SK-N-SH (cell line): ENCODE data around the gene TSPAN31. TPM values are rescaled to one million over a fixed set of nuclear protein-coding genes. Genes with fewer than 3 reads are reported as not detected.

Experiments
- CTCF ChIA-PET: fragments of 300-600, 350-600 bp; formaldehyde crosslinking; extraction: SDS; loops from one replicate; lab custom pipeline; 2021; lab: Yijun Ruan, JAX
- POLR2A ChIA-PET: fragments of 350-600 bp; sonication (Branson Sonifier 250); formaldehyde crosslinking; extraction: SDS; loops from one replicate; lab custom pipeline; 2020; ENCODE audit warnings: antibody characterized with exemption, inconsistent platforms; lab: Yijun Ruan, JAX
- DNase-seq: peaks from one replicate; pipeline ENCODE4 v3.0.0; 2012
- H2AFZ ChIP-seq: fragments of 200-600 bp; sonication (generic); 2 replicates; pipeline ENCODE4 v1.8.1; 2016; ENCODE audit warnings: antibody characterized with exemption, mild to moderate bottlenecking, low read depth
- H3F3A ChIP-seq: fragments of 200-600 bp; sonication (generic); replicated peaks from 2 replicates; pipeline ENCODE3; 2016; ENCODE audit warnings: antibody characterized with exemption, mild to moderate bottlenecking; ENCODE audit not compliant: insufficient read depth
- H3K27ac ChIP-seq, 2 experiments: fragments of 200-500 bp in 1 of 2; fragments of 200-600 bp in 1 of 2; sonication (Bioruptor generic) in 1 of 2; sonication (generic), shearing (Covaris generic) in 1 of 2; 2 replicates each; pipeline versions ENCODE4 v1.5.1 to v1.6.1; 2014 to 2016; ENCODE audit warnings: low read depth in 2 of 2, inconsistent platforms in 1 of 2, low read length in 1 of 2, mild to moderate bottlenecking in 1 of 2, mixed read lengths in 1 of 2
- H3K27me3 ChIP-seq: fragments of 200-600 bp; sonication (generic), shearing (Covaris generic); 2 replicates; pipeline ENCODE4 v1.6.1; 2016; ENCODE audit warnings: mixed run types; ENCODE audit not compliant: insufficient read depth
- H3K36me3 ChIP-seq, 2 experiments: fragments of 200-500 bp in 1 of 2; fragments of 200-600 bp in 1 of 2; sonication (Bioruptor generic) in 1 of 2; sonication (generic) in 1 of 2; replicated peaks in 1 of 2; 2 replicates each; pipeline versions ENCODE3 to v1.5.1; 2014 to 2016; ENCODE audit warnings: low read length in 1 of 2, mild to moderate bottlenecking in 1 of 2; ENCODE audit not compliant: insufficient read depth in 2 of 2, control insufficient read depth in 1 of 2
- H3K4me1 ChIP-seq, 2 experiments: fragments of 200-500 bp in 1 of 2; fragments of 200-600 bp in 1 of 2; sonication (Bioruptor generic) in 1 of 2; sonication (generic), shearing (Covaris generic) in 1 of 2; 2 replicates each; pipeline versions ENCODE4 v1.5.1 to v1.6.1; 2014 to 2016; ENCODE audit warnings: low read depth in 1 of 2, low read length in 1 of 2, mixed run types in 1 of 2; ENCODE audit not compliant: insufficient read depth in 2 of 2, control insufficient read depth in 1 of 2
- H3K4me2 ChIP-seq: fragments of 200-600 bp; sonication (generic), shearing (Covaris generic); 2 replicates; pipeline ENCODE4 v1.6.1; 2017; ENCODE audit warnings: mixed run types
- H3K4me3 ChIP-seq, 2 experiments: fragments of 200-500 bp in 1 of 2; fragments of 200-600 bp in 1 of 2; sonication (Bioruptor generic) in 1 of 2; sonication (generic), shearing (Covaris generic) in 1 of 2; 2 replicates each; pipeline versions ENCODE4 v1.5.1 to v1.8.1; 2014 to 2016; ENCODE audit warnings: low read depth in 2 of 2, inconsistent platforms in 1 of 2, low read length in 1 of 2, mild to moderate bottlenecking in 1 of 2, mixed read lengths in 1 of 2, moderate library complexity in 1 of 2
- H3K79me2 ChIP-seq: fragments of 200-600 bp; sonication (generic); 2 replicates; pipeline ENCODE4 v1.8.1; 2017; ENCODE audit warnings: mild to moderate bottlenecking; ENCODE audit not compliant: insufficient read depth
- H3K9ac ChIP-seq: fragments of 200-600 bp; sonication (generic); 2 replicates; pipeline ENCODE4 v1.6.1; 2017; ENCODE audit warnings: mixed run types
- H3K9me2 ChIP-seq: fragments of 200-600 bp; sonication (generic); 2 replicates; pipeline ENCODE4 v1.6.1; 2017; ENCODE audit warnings: mixed run types
- H3K9me3 ChIP-seq: fragments of 200-600 bp; sonication (generic); 2 replicates; pipeline ENCODE4 v1.6.1; 2017; ENCODE audit warnings: mixed run types, mild to moderate bottlenecking, moderate library complexity
- H4K20me1 ChIP-seq: fragments of 200-600 bp; sonication (generic); 2 replicates; pipeline ENCODE4 v1.6.1; 2017; ENCODE audit warnings: mild to moderate bottlenecking, mixed run types; ENCODE audit not compliant: insufficient read depth
- CHD2 ChIP-seq: fragments of 150-350 bp; IDR thresholded peaks from 2 replicates; pipeline ENCODE4 v1.6.1; 2018; ENCODE audit warnings: low read length; ENCODE audit not compliant: partially characterized antibody
- ELF1 ChIP-seq: IDR thresholded peaks from 2 replicates; pipeline ENCODE4 v1.4.0; 2012
- EP300 ChIP-seq, 2 experiments: IDR thresholded peaks; 2 replicates each; pipeline versions ENCODE4 v1.4.0 to v1.6.1; 2012; ENCODE audit warnings: borderline replicate concordance in 1 of 2, low read depth in 1 of 2, low read length in 1 of 2
- FOXJ3 ChIP-seq: sonication (generic); formaldehyde crosslinking; IDR thresholded peaks from 2 replicates; pipeline ENCODE4 v1.5.1; 2020; ENCODE audit warnings: mild to moderate bottlenecking, missing genetic modification reagents
- GABPA ChIP-seq: IDR thresholded peaks from 2 replicates; pipeline ENCODE4 v1.4.0; 2012; ENCODE audit warnings: low read depth, mild to moderate bottlenecking
- GATA2 ChIP-seq: sonication (generic); formaldehyde crosslinking; IDR thresholded peaks from 2 replicates; pipeline ENCODE4 v1.5.0; 2020; ENCODE audit warnings: mild to moderate bottlenecking, missing genetic modification reagents
- MXI1 ChIP-seq: IDR thresholded peaks from 2 replicates; pipeline ENCODE4 v1.6.1; 2012; ENCODE audit warnings: mild to moderate bottlenecking, low read depth, low read length, improper control_type of control experiment
- RAD21 ChIP-seq: IDR thresholded peaks from 2 replicates; pipeline ENCODE4 v1.6.1; 2012; ENCODE audit warnings: mild to moderate bottlenecking, low read length
- RCOR1 ChIP-seq: fragments of 150-350 bp; IDR thresholded peaks from 2 replicates; pipeline ENCODE4 v1.6.1; 2017; ENCODE audit warnings: antibody characterized with exemption, low read length
- RFX5 ChIP-seq: IDR thresholded peaks from 2 replicates; pipeline ENCODE4 v1.6.1; 2012; ENCODE audit warnings: mild to moderate bottlenecking, improper control_type of control experiment, low read length
- RXRA ChIP-seq: IDR thresholded peaks from 2 replicates; pipeline ENCODE4 v1.4.0; 2012; ENCODE audit warnings: low read depth, mild to moderate bottlenecking, borderline replicate concordance
- SIN3A ChIP-seq: IDR thresholded peaks from 2 replicates; pipeline ENCODE4 v1.6.1; 2012; ENCODE audit warnings: low read depth, mild to moderate bottlenecking, low read length, moderate library complexity, borderline replicate concordance
- TAF1 ChIP-seq: IDR thresholded peaks from 2 replicates; pipeline ENCODE4 v1.6.1; 2012; ENCODE audit warnings: low read depth, mild to moderate bottlenecking, low read length, moderate library complexity, borderline replicate concordance
- TCF12 ChIP-seq: IDR thresholded peaks from 2 replicates; pipeline ENCODE4 v1.4.0; 2012
- USF1 ChIP-seq: IDR thresholded peaks from 2 replicates; pipeline ENCODE4 v1.4.0; 2012; ENCODE audit warnings: low read depth, borderline replicate concordance
- YY1 ChIP-seq: IDR thresholded peaks from 2 replicates; pipeline ENCODE4 v1.4.0; 2012; ENCODE audit warnings: low read depth, mild to moderate bottlenecking
- ZBTB33 ChIP-seq: IDR thresholded peaks from 2 replicates; pipeline ENCODE4 v1.4.0; 2012; ENCODE audit warnings: low read depth, borderline replicate concordance
- WGBS: methylation state at CpG from one replicate; pipeline ENCODE4 v1.1.6; 2017; ENCODE audit warnings: low lambda C conversion rate; 5-methylcytosine and 5-hydroxymethylcytosine counted together
- polyA plus RNA-seq, 3 experiments: library from polyadenylated mRNA; depleted of rRNA; stranded (reverse); fragments of >200 nt; gene quantifications; 2 replicates each; pipeline ENCODE4 v1.2.3, GENCODE V29; 2012
- TF ChIP-seq, protein P1 (sequence below): IDR thresholded peaks from 2 replicates; pipeline ENCODE4 v1.6.1; 2012; ENCODE audit warnings: mild to moderate bottlenecking, low read depth, low read length, moderate library complexity

Gene TSPAN31
- polyA plus RNA-seq, 1 of the 3 experiments (the other 2 are of a cell fraction) = 36.8 TPM

DNA sequence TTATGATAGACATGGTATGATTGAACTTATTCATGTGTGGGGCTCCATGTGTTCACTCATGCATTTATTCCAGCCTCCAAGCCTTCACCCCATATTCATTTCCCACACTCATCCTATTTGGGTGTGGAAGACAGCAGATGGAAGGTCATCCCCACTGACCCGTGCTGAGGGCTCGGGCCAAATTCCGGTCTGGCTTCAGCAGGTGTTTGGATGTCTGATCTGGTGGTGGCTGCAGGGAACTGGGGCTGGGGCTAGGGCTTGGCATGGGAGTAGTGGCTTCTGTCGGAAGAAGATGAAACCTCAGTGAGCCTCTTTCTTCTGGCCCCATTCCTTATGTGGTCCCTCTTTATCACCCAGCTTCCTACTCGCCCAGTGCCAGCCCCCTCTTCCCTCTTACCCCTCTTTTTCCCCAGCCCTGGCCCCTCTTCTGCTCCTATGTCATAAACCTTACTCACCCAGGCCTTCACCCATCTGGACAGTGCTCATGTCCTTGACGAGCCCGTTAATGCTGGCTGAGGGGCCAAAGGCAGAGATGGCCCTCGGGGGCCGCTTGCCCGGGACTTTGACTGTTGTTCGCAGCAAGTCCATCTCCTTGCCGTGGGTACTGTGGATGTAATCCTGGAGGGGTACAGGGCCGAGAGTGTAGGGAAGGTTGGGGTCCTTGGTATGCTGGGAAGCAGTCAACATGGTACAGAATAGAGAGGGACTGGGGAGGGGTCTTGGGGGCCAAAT, 14.3 kb upstream of the TSPAN31 start:
- POLR2A ChIA-PET = interaction anchor here (1.1 to 1.8 kb wide), 2 partner anchors 14 to 37 kb away, joined by 3 to 5 read pairs; partner anchors contain the start of genes OS9 and TSPAN31
- CTCF ChIA-PET = interaction anchor here (0.9 kb wide), 1 partner anchor 98 kb away, joined by 4 read pairs; the partner anchor contains the start of gene B4GALNT1

GRCh38 chr12:57731411-57732080, 13.3 kb upstream of the TSPAN31 start:
- TF ChIP-seq ELF1 (no peak), ZBTB33 (no peak), RCOR1 (no peak), TAF1 (no peak), SIN3A (no peak), RAD21 (no peak), USF1 (no peak), GABPA (no peak), FOXJ3 (CRISPR knock-in tag) (no peak), EP300 (IDR thresholded peaks at IDR 0.05; ENCODE audit: borderline replicate concordance in 1 of 2, low read depth in 1 of 2, low read length in 1 of 2) (no peak), RXRA (no peak), MXI1 (no peak), GATA2 (CRISPR knock-in tag) (no peak)
- TF ChIP-seq, protein P1, sequence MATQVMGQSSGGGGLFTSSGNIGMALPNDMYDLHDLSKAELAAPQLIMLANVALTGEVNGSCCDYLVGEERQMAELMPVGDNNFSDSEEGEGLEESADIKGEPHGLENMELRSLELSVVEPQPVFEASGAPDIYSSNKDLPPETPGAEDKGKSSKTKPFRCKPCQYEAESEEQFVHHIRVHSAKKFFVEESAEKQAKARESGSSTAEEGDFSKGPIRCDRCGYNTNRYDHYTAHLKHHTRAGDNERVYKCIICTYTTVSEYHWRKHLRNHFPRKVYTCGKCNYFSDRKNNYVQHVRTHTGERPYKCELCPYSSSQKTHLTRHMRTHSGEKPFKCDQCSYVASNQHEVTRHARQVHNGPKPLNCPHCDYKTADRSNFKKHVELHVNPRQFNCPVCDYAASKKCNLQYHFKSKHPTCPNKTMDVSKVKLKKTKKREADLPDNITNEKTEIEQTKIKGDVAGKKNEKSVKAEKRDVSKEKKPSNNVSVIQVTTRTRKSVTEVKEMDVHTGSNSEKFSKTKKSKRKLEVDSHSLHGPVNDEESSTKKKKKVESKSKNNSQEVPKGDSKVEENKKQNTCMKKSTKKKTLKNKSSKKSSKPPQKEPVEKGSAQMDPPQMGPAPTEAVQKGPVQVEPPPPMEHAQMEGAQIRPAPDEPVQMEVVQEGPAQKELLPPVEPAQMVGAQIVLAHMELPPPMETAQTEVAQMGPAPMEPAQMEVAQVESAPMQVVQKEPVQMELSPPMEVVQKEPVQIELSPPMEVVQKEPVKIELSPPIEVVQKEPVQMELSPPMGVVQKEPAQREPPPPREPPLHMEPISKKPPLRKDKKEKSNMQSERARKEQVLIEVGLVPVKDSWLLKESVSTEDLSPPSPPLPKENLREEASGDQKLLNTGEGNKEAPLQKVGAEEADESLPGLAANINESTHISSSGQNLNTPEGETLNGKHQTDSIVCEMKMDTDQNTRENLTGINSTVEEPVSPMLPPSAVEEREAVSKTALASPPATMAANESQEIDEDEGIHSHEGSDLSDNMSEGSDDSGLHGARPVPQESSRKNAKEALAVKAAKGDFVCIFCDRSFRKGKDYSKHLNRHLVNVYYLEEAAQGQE = no peak
- WGBS = 89% methylated on average over 15 of the region's 19 CpGs
- H4K20me1 ChIP-seq = no peaks in the 10 kb centered on the region
- no peaks in the 10 kb centered on the region for H3K27me3 ChIP-seq
- H3F3A ChIP-seq = peaks cover 22% of the 10 kb centered on the region
- no peak for DNase-seq
- ChIA-PET POLR2A (interaction anchor here (1.1 to 1.8 kb wide), 2 partner anchors 13 to 38 kb away, joined by 3 to 5 read pairs; partner anchors contain the start of genes OS9 and TSPAN31), CTCF (interaction anchor here (0.8 to 0.9 kb wide), 2 partner anchors 18 to 39 kb away, joined by 3 to 4 read pairs; no protein-coding TSS in a partner anchor)
- no peak overlapping the region for H2AFZ ChIP-seq
- H3K27ac ChIP-seq = no peak overlapping the region
- H3K9me2 ChIP-seq = no peaks in the 10 kb centered on the region
- H3K9me3 ChIP-seq = no peaks in the 10 kb centered on the region
- peaks cover 0 to 17% of the 10 kb centered on the region in 2 experiments; a peak in 2 of 4 replicates for H3K4me1 ChIP-seq
- peaks cover 3 to 17% of the 10 kb centered on the region in 2 experiments for H3K36me3 ChIP-seq
- H3K4me3 ChIP-seq = no peak overlapping the region
- H3K79me2 ChIP-seq = no peaks in the 10 kb centered on the region
- H3K9ac ChIP-seq = no peak overlapping the region
- H3K4me2 ChIP-seq = no peak overlapping the region

More for the DNA sequence above, 14.3 kb upstream of the TSPAN31 start:
- WGBS = 85% methylated on average over 13 of the region's 13 CpGs
- DNase-seq = no peak
- H3K36me3 ChIP-seq = peaks cover 3 to 17% of the 10 kb centered on the region in 2 experiments
- H2AFZ ChIP-seq = no peak overlapping the region
- no peak overlapping the region; a peak in 1 of 4 replicates for H3K4me3 ChIP-seq
- peaks cover 0 to 12% of the 10 kb centered on the region in 2 experiments; a peak in 1 of 4 replicates for H3K4me1 ChIP-seq
- no peak for TF ChIP-seq YY1
- TF ChIP-seq TAF1 = no peak
- TF ChIP-seq RXRA = no peak
- no peak for TF ChIP-seq RFX5
- TF ChIP-seq TCF12 = no peak
- TF ChIP-seq CHD2 = no peak
- TF ChIP-seq RAD21 = no peak
- no peaks in the 10 kb centered on the region for H3K9me2 ChIP-seq
- H3K79me2 ChIP-seq = no peaks in the 10 kb centered on the region
- no peaks in the 10 kb centered on the region for H4K20me1 ChIP-seq
- no peaks in the 10 kb centered on the region for H3K9me3 ChIP-seq
- H3F3A ChIP-seq = peaks cover 17% of the 10 kb centered on the region
- no peak overlapping the region for H3K4me2 ChIP-seq
- H3K27ac ChIP-seq = no peak overlapping the region
- H3K27me3 ChIP-seq = no peaks in the 10 kb centered on the region
- no peak overlapping the region for H3K9ac ChIP-seq
